RKO (cell line): ENCODE measurements around the gene CEBPB.

Source experiments
- DNase-seq: peaks from one replicate; pipeline ENCODE4 v3.0.0-alpha.2; 2016; ENCODE audit warnings: low spot score

The CEBPB gene

DNA sequence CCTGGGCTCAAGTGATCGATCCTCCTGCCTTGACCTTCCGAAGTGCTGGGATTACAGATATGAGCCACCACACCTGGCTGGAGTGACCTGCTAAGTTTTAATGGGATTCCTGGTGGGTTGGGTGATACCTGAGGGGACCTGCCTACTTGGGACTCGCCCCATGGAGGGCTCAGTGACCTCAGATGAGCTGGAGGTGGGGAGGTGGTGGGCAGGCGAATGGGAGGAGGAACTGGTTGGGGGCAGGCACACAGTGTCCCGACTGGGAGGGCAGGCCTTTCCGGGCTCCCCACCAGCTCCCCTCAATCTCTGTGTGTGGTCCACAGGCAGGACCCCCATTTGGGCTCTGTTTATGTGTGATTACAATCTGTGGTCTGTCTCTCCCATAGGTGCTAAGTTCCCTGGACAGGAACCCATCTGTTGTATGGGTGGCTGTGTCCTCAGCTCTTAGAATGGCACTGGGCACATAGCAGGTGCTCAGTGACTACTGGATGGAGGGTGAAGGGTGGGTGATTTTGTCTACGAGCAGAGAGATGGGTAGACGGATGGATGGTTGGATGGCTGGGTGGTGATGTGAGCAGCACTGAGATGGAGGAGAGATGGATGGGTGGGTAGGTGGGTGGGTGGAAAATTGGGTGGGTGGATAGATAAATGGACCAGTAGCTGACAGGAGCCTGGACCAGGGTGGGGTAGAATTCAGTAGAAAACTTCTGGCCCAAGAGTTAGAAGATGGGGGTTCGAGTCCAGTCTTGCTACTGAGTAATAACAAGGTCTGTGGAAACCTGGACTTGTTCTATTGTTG is 23.8 kb downstream of the CEBPB start:
- DNase-seq, result no peak

DNA sequence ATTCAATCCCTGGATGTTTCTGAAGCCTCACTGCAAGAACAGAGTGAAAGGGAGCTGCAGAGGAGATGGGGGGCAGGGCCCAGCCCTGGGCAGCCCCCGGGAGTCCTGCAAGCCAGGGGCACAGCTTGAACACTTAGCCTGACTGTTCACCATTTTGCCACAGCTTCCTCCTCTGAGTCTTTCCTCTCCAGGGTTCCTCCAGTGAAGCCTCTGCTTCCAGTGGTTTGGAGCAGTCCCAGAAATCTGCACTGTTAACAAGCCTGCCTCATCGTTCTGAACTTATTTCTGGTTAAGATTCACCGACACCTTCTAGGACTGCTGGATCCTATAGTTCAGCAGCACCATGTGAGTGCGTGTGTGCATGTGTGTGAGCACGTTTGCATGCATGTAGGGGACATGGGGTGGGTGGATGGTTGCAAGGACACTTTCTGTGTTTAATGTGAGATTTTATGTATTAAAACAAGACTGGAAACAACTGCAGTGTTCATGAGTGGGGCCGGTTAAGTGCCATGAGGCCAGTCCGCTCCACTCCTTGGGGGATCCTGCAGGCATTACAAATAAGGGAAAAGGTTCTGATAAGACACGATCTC is 24.6 kb downstream of the CEBPB start:
- DNase-seq, result no peak

DNA sequence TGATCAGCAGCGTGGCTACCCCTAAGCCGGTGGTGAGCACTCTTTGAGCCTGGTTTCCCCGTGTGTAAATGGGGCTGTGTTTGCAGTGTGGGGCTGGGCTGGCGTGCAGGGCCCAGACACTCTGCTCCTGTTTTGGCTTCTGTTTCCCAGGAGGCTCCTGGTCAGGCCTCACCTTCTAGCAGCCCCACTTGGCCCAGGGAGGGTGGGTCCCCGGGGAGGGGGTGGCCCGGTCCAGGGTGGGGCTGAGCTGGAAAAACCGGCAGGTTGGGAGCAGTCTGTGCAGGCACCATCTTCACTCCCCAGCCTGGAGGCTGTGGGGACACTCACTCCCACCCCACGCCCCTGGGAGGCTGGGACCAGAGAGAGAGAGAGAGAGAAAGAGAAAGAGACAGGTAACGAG is 25.3 kb downstream of the CEBPB start:
- DNase-seq, result no peak

DNA sequence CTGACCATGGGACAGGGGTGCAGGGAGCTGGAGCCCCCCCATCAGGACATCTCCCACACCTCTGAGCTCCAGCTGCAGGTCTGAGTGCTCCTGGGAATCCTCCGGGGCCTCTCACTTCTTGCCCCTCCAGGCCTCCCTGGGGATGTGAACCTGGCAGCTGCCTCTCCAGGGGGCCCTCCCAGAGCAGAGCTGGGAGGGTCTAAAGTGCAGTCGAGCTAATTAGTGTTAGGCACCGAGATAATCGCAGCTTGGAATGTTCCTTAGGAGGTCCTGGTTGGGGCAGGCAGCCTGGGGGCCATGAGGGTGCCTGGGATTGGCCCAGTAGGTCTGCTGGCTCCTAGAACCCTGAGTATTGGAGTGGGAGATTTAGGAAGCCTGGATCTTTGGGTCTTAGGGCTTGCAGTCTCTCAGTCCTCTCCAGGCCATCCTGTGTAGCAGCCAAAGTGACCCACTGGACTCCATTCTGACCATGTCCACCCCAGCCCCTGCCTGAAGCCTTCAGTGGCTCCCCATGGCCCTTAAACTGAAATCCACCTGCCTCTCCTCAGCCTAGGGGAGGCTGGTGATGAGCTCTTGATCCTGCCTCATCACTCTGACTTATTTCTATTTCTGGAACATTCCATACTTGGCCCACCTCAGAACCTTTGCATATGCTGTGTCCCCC is 26.0 kb downstream of the CEBPB start:
- DNase-seq, result no peak

DNA sequence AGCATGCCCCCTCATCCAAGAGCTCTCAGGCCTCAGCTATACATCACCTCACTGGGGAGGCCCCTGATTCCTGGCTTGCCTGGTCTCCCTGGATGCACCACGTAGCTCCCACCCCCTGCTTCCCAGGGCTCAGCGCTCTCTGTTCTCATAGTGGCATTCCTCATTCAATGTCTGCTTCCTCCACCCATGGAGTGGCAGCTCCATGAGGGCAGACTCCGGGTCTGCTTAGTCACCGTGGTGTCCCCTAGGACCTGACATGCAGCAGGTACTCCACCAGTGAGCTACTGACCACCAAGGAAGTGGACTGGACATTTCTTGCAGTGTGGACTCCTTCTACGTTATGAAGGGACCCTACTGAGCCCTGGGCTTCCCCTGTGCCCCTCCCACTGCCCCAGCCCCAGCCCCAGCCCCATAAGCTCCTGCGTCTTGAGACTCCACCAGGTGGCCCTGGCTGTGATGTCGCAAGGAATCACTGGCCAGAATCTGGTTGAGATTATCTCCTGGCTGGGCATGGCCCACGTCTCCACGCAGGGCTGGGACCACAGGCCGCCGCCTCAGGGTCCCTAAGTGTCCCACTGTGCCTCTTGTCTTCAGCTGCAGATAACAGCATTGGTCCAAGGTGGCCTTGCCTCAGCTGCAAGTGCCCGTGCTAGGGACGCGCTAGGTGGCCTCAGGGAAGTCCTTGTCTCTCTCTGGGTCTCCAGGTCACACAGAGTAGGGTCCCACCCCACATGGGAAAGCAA is 26.7 kb downstream of the CEBPB start:
- DNase-seq, result no peak

DNA sequence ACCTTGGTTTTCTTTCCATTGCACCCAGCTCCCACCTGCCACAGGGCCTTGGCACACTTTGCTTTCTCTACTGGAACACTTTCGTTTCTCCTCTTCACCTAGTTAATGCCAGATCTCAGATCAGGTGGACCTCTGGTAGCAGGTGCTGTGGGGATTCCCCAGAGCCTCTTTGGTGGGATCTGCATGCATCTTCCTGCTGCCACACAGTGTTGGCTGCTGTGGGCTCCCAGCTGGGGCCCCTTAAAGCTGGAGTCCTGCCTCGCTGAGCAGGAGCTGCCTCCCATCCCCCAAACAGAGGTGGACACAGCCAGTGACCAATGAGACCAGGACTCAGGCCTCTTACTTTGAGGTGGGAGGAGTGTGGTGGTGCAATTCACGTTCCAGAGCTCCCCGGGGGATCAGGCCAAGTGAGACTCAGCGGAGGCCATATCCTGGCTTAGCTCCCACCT is 28.4 kb downstream of the CEBPB start:
- DNase-seq, result no peak

DNA sequence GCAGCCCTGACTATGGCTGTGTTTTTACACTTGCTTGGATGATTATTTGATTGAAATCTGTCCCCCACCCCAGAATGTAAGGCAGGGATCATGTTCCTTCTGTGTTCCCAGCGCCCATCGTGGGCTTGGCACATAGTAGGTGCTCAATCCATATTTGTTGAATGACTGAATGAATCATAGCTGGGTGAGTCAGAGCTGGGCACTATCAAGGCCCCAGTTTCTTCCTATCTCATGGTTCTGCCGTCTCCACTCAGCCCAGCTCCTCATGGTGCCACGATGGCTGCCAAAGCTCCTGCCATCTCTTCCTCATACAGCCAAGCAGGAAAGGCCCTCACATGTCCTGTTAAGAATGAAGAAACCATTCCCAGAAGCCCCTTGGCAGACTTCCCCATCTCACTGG is 29.0 kb downstream of the CEBPB start:
- no peak for DNase-seq

DNA sequence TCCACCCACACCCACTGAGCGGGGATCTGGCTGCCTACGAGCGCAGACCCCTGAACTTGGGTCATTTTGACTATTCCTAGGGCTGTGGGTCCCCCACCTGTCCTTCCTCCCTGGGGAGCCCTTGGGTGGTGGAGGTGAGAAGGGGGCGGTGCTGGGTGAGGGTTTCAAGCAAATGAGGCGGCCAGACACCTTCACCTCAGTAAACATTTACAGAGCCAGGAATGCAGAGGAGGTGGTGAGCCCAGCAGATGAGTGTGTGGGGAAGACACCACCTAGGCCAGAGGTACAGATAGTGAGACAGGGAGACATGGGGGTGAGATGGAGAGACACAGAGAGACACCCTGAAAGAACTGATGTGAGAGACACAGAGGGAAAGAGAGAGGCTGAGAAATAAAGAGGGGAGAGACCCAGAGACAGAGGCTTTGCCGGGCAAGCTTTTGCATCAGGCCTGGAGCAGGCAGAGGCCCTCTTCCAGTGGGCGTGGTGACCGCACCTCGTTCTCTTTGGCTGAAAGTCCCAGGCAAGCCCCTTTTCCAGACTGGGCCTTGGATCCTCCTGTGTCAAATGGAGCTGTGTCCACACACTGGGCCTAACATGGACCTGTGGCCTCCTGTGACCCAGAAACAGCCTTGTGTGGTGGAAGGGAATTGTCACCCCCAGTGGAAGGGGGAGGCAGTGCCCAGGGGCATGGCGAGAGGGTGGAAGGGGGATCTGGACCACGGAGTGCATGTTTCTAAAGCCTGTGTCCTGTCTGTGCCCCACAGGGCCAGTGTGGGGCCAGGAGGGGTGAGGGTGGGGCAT is 29.7 kb downstream of the CEBPB start:
- no peak for DNase-seq

DNA sequence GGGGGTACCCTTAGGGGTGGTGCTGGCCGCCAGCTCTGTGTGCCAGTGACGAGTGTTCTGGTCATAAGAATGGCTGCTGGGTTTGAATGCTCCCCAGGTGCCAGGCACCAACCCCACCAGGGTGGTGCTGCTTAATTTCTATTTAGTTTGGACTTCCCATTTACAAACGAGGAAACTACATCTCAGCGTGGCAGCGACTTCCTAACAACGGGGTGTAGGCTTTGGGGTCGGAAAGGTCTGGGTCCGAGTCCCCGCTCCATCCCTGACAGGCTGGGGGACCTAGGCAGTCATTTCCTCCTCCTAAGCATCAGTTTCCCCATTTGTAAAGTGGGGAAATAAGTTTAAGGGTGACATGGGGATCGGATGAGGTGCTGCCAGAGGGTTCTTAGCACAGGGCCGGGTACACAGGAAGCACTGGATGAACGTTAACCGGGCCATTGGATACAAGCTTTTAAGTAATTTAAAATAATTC is 30.3 kb downstream of the CEBPB start:
- no peak for DNase-seq

DNA sequence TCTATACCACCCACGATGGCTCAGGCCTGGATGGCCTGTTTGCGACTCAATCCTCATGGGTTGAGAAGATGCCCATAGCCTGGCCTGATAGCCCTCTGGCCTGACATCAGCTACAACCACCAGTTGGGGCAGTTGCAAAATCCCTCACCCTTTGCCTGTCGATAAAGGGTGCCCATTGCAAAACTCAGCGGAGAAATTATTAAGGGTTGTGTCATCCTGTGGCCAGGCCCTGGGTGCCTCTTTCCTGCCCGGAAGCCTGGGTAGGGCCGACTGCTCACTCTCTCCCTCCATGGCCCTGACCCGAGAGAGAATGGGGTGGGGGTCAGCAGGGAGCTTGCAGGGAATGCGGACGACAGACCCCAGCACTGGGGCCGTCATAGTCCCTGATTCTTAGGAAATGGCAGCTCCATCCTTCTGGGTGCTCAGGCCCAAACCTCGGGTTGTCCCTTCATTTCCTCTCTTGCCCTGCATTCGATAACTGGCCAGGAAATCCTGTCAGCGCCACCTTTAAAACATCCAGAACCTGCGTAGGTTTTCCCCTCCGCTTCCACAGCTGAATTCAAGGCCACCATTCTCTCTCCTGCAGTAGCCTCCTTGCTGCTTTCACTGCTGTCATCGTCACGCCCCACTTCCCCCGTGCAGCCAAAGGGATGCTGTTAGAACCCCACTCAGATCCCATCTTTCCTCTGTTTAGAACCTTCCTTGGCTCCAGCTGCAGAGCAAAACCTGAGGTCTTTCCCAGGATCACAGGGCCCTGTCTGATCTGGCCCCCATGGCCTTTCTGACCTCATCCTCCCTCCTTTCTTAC is 31.1 kb downstream of the CEBPB start:
- DNase-seq, result peak; percentile 41

DNA sequence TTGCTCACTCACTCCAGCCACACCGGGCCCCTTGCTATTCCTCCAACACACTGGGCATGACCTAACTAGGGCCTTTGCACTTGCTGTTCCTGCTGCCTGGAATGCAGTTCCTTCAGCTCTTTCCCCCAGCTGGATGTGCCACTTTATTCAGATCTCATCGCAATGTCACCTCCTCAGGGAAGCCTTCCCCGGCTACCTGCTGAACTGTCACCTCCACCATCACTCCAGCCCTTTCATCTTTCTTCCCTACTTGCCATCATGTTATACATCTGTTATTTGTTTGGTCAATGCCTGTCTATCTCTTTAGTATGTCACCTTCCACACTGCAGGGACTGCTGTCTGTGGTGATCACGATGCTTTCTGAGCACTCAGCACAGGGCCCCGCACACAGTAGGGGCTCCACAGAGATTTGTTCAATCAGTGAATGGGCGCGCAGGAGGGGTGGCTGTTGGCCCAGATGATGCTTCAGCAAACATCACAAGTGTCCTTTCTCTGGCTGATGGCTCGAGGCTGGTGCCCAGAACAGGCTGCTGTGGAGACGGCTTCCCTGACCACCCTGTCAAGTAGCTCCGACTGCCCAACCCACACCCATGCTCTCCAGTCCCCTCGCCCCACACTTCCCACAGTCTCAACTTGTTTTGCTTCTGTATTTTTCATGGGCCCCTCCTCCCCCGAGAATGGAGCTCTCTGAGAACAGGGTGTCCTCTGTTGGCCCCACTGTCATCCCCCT is 31.8 kb downstream of the CEBPB start:
- DNase-seq, result no peak

DNA sequence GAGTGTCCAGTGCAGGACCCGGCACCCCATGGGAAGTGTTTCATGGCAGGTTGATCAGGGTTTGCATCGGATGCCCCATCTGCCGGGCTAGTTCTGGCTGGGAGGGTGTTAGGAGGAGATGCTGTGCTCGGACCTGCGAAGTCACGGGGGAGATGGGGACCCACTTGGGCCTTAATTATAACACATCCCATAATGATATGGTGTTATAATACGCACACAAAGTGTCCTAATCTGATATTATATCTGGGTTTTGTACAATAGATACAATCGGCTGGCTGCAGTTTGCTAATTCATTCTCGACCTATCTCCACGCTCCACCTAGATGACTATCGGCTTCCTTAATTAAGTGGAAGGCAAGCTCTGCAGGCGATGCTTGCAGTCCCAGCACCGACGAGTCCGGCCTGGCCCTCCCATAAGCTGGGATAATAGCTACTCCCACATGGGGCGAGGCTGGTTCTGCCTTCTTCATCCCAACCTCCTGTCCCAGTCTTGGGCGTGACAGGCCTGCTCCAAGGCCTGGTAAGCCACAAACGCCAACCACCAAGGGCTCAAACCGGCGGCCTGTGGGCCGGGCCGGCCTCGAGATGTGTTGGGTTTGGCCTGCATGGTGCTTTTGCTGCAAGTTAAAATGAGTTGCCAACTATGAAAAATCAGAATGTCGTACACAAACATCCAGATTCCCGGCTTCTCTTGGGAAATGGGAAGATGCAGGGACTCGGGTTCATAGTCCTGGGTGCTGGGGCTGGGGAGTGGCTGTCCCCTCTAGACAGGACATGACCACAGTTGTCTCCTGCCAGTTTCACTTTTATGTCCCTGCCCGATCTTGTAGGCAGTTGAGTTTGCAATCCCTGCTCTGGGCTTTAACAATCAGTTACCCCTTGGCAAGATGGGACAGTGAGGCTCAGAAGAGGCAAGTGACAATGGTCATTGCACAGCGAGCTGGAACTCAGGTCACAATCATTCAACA is 32.7 kb downstream of the CEBPB start:
- DNase-seq, result no peak

DNA sequence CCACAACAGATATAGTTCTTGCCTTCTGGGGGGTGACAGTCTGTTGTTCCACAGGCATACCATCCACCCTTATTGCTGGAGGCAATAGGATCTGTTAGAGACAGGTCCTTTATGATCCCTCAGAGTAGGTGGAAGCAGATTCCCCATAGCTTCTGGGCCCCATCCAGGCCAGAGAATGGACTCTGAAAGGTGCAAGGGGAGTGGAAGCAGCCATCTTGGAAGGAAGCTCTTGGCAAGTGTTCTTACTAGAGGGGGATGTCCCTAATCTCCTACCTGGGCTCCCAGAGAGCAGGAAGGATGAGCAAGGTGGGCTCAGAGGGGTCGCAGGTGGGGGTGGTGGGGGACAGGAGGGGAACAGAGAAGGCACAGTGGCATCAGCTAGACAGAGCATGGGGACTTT is 33.4 kb downstream of the CEBPB start:
- DNase-seq, result no peak

DNA sequence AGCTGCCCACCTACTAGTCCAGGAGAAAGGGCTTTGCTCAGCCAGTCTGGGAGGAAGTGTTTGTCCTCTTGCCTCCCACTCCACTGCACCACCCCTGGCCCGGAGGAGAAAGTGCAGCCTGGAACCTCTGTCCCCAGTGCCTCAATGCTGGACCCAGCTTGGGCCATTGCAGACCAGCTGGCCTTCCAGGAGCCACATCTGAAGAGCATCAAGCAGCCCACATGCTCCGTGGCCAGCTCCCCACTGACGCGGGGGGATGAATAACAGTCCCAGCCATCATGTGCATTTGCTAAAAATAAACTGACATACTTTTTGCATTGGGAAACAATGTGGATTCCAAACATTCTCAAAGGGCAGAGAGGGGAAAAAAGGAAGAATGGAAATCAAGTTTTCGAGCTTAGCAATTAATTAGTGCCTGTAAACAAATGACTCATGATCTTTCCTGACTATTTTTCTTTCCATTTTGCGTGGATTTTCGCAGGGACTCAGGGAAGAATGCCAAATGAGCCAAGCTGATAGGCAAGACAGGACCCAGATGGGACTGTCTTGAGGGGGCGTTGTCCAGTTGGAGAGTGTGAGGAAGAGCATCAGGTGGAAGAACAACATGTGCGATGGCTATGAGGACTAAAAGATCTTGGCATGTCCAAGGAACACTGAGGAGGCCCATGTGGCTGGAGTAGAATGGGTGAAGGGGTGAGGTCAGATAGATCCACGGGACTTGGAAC is 34.1 kb downstream of the CEBPB start:
- peak; percentile 13 for DNase-seq

DNA sequence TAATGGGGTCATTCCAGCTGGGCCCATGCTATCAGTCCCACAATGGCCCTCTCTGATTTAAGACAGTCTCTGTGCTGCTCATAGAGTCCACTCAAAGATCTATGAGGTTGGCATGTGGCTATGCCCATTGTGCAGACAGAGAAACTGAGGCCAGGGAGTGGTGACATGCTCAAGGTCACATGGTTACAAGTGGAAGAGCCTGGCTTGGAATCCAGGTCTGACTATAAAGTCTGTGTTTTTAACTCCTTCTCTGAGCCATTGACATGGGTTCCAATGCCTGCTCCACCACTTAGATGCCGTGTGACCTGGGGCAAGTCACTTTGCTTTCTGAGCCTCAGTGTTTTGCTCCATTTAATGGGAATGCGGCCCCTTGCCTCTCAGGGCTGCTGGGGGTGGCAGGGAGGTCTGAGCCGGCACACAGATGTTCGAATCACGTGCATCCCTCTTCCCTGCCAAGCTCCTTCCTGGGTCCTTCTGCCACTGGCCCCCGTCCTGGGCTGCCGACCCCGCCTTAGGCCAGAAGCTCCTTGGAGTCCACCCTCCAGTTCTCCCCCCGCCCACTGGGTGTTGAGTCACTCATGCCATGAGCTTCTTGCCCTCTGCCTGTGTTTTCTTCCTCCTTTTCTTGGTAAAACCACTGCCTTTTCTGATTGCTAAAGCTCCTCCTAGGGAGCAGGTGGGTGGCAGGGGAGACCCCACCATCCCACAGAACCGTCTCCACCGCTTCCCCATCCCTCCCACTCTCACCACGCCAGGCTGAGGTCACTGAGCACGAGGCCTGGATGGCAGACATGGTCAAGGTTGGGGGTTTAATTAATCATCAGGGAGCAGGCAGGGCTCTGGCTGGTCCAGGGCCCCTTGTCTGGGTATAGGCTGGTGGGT is 35.7 kb downstream of the CEBPB start:
- DNase-seq, result no peak

DNA sequence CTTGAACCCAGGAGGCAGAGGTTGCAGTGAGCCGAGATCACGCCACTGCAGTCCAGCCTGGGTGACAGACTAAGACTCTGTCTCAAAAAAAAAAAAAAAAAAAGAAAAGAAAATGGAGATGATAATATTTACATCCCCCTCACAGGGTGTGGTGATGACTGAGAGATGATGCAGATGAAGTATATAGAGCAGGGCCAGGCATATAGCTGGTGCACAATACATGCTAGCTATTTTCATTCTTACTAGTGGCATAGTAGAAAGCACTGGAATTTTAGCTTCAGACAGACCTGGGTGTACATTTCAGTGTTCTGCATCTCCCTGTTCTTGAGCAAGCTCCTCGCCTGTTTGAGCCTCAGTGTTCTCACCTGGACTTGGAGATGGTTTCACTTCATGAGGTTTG is 36.9 kb downstream of the CEBPB start:
- DNase-seq, result no peak

DNA sequence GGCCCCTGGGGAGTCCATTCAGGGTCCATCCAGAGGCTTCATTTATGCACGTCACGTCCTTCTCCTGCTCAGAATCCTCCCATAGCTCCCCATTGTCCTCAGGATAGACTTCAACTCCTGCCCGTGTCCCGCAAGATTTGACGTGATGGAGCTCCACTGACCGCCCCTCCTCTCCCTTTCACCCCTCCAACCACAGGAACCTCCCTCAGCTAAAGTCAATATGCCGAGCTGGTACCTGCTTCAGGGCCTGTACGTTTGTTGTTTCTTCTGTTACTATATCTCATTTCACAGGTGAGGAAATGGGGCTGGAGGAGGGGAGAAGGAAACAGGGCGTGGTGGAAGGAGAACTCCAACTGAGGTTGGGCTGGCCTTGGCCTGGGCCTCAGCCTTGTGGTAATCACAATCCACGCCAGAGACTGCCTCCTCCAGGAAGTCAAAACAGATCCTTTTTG is 38.6 kb downstream of the CEBPB start:
- no peak for DNase-seq
